K562 (cell line): ENCODE measurements around the gene IKZF3.

Source experiments
- CHD2 ChIP-seq: IDR thresholded peaks from 2 replicates; pipeline ENCODE4 v1.6.1; 2011; ENCODE audit warnings: low read depth, low read length
- CTCF ChIP-seq, 3 experiments: IDR thresholded peaks in 2 of 3; conservative IDR thresholded peaks in 1 of 3; 2 replicates each; pipeline ENCODE4 v1.5.1; 2011 to 2012; ENCODE audit warnings: low read length in 3 of 3, mild to moderate bottlenecking in 3 of 3, control low read depth in 2 of 3, improper control_type of control experiment in 1 of 3, inconsistent platforms in 1 of 3, low read depth in 1 of 3, mixed read lengths in 1 of 3, moderate library complexity in 1 of 3; ENCODE audit not compliant: insufficient read depth in 2 of 3
- HNRNPLL ChIP-seq: fragments of 200-400 bp; formaldehyde crosslinking; IDR thresholded peaks from 2 replicates; pipeline ENCODE4 v1.6.1; 2017; ENCODE audit warnings: low read length, low read depth, mild to moderate bottlenecking; ENCODE audit not compliant: poor library complexity, severe bottlenecking
- KAT7 ChIP-seq: sonication (generic); formaldehyde crosslinking; IDR thresholded peaks from 2 replicates; pipeline ENCODE4 v1.8.0; 2022; ENCODE audit warnings: missing genetic modification reagents, mild to moderate bottlenecking, borderline replicate concordance
- KLF6 ChIP-seq: fragments of 250-450 bp; sonication (Bioruptor Pico); IDR thresholded peaks from 2 replicates; pipeline ENCODE4 v1.4.0; 2020; ENCODE audit warnings: mild to moderate bottlenecking, moderate library complexity, borderline replicate concordance
- MAX ChIP-seq: sonication (generic); formaldehyde crosslinking; IDR thresholded peaks from 2 replicates; pipeline ENCODE4 v1.9.0; 2022; ENCODE audit warnings: mild to moderate bottlenecking, missing genetic modification reagents
- MTF1 ChIP-seq: fragments of 250-450 bp; sonication (Bioruptor Pico); IDR thresholded peaks from 2 replicates; pipeline ENCODE4 v1.9.0; 2021; ENCODE audit warnings: moderate library complexity, mild to moderate bottlenecking, inconsistent platforms, borderline replicate concordance
- NFE2L1 ChIP-seq: fragments of 450-650 bp; IDR thresholded peaks from 2 replicates; pipeline ENCODE4 v1.6.1; 2016; ENCODE audit warnings: missing genetic modification characterization, low read depth, mild to moderate bottlenecking, missing compliant biosample characterization, moderate library complexity, borderline replicate concordance
- POLR2A ChIP-seq: fragments of 450-650 bp; conservative IDR thresholded peaks from 2 replicates; pipeline ENCODE4 v1.6.1; 2016
- POLR2AphosphoS5 ChIP-seq: IDR thresholded peaks from 2 replicates; pipeline ENCODE4 v1.6.1; 2011; ENCODE audit warnings: mild to moderate bottlenecking, low read depth, low read length, moderate library complexity; ENCODE audit not compliant: control insufficient read depth, insufficient read depth
- RAD51 ChIP-seq: fragments of 450-650 bp; IDR thresholded peaks from 2 replicates; pipeline ENCODE4 v1.7.1; 2016; ENCODE audit warnings: low read depth, mild to moderate bottlenecking, borderline replicate concordance
- TCF7L2 ChIP-seq: fragments of 150-350 bp; IDR thresholded peaks from 2 replicates; pipeline ENCODE4 v1.6.1; 2016; ENCODE audit warnings: low read depth, mild to moderate bottlenecking, low read length, moderate library complexity
- U2AF1 ChIP-seq: fragments of 200-400 bp; formaldehyde crosslinking; optimal IDR thresholded peaks from 2 replicates; pipeline ENCODE3; 2017; ENCODE audit warnings: mild to moderate bottlenecking, low read depth, low read length, moderate library complexity
- ZBTB34 ChIP-seq: fragments of 250-450 bp; sonication (Bioruptor Pico); IDR thresholded peaks from 2 replicates; pipeline ENCODE4 v1.8.0; 2021; ENCODE audit warnings: mild to moderate bottlenecking, moderate library complexity

- no peak for TF ChIP-seq TCF7L2
- TF ChIP-seq RAD51 = no peak
- no peak for TF ChIP-seq ZBTB34 (CRISPR knock-in tag)
- TF ChIP-seq CTCF (IDR thresholded peaks at IDR 0.05 in 2 of 3, conservative IDR thresholded peaks at IDR 0.05 in 1 of 3; ENCODE audit: insufficient read depth in 2 of 3, low read depth in 1 of 3, low read length in 3 of 3) = no peak
- no peak for TF ChIP-seq NFE2L1 (tag)
- no peak for TF ChIP-seq POLR2AphosphoS5
- no peak for TF ChIP-seq POLR2A
- no peak for TF ChIP-seq U2AF1
- no peak for TF ChIP-seq CHD2
- no peak for TF ChIP-seq KLF6 (CRISPR knock-in tag)
- TF ChIP-seq MAX (CRISPR knock-in tag) = no peak
- TF ChIP-seq MTF1 (CRISPR knock-in tag) = no peak
- TF ChIP-seq KAT7 (CRISPR knock-in tag) = no peak
- TF ChIP-seq HNRNPLL = no peak
These were observed 64.7 kb downstream of the IKZF3 start for GRCh38 chr17:39799395-39799794.
